Omental fat pad (tissue), 4 donors: ENCODE data around the gene TRNT1. TPM values are rescaled to one million over a fixed set of nuclear protein-coding genes. Genes with fewer than 3 reads are reported as not detected.

Experiments
- ATAC-seq: fragments of 150-250 bp; one replicate; pipeline ENCODE4 v1.9.1; 2016; ENCODE audit warnings: mild to moderate bottlenecking, moderate library complexity; ENCODE audit not compliant: low FRiP score
- DNase-seq: peaks from one replicate; pipeline ENCODE4 v3.0.0-alpha.2; 2019; ENCODE audit warnings: low spot score
- CTCF ChIP-seq, 3 donors: fragments of 450-650 bp; IDR thresholded peaks; one replicate each; pipeline ENCODE4 v1.5.1; 2016 to 2017; ENCODE audit warnings: antibody characterized with exemption in 3 of 3, mild to moderate bottlenecking in 3 of 3, moderate library complexity in 2 of 3
- small RNA-seq: library from RNA; depleted of rRNA; stranded (forward); fragments of <200 nt; gene quantifications from one replicate; pipeline ENCODE3, GENCODE V24; 2016
- total RNA-seq, 4 donors: library from RNA; depleted of rRNA; stranded (reverse); fragments of >200 nt; gene quantifications; one replicate each; pipeline ENCODE4 v1.1.0, GENCODE V29; 2016

Gene TRNT1
- total RNA-seq, 4 donors from 2014 or later = 16.0 to 42.7 (median 27.6) TPM

GRCh38 chr3:3189102-3189727 is 62.5 kb downstream of the TRNT1 start:
- ATAC-seq = no peak
- DNase-seq = no peak
- TF ChIP-seq CTCF (IDR thresholded peaks at IDR 0.05) = no peak

GRCh38 chr3:3189961-3190360 is 63.2 kb downstream of the TRNT1 start:
- DNase-seq (no peak), ATAC-seq (no peak)
- TF ChIP-seq CTCF (IDR thresholded peaks at IDR 0.05) = no peak

- ATAC-seq = no peak
- no peak for TF ChIP-seq CTCF (IDR thresholded peaks at IDR 0.05)
Measured at GRCh38 chr3:3191675-3192285, 65.0 kb downstream of the TRNT1 start.

DNA sequence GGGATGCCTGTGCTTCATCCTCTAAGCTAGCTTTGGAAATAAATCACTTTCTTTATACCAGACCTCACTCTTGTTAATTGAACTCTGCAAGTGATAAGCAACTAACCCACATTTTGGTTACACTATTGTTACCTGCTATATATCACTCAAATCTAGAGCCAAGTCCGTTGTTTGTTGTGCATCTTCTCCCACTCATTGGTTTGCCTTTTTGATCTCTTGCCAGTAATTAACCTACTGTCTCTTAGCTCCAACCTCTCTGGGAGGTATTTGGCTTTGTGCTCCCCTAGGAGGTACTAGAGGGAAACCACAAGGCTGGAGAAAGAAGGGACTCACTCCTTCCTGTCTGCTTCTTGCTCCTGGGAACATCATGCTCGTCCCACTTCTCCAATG is 65.5 kb downstream of the TRNT1 start:
- ATAC-seq = no peak
- no peak for TF ChIP-seq CTCF (IDR thresholded peaks at IDR 0.05)
- no peak for DNase-seq

More at GRCh38 chr3:3191675-3192285, 65.0 kb downstream of the TRNT1 start:
- no peak for DNase-seq

- no peak for TF ChIP-seq CTCF (IDR thresholded peaks at IDR 0.05)
- no peak for DNase-seq
- ATAC-seq = no peak
Measured at GRCh38 chr3:3194861-3195260, 68.1 kb downstream of the TRNT1 start.

GRCh38 chr3:3196148-3196861 is 69.6 kb downstream of the TRNT1 start:
- TF ChIP-seq CTCF (IDR thresholded peaks at IDR 0.05) = no peak
- ATAC-seq (no peak), DNase-seq (no peak)

Small RNAs within 50 kb of the gene (small RNA-seq; reads per million reads assigned to genes)
- gene RF00416 = not detected

Other genes starting within 250 kb of the TRNT1 start
- gene IL5RA, start 16.6 kb upstream of the TRNT1 start, total RNA-seq = under 1 TPM in 3 of 4 donors, not detected in 1; 0.36 to 0.47 (median 0.46) TPM
- gene CRBN, start 52.8 kb downstream of the TRNT1 start, total RNA-seq = 100 to 1,000 TPM in 1 of 4 donors, 10 to 100 TPM in 3; 63.2 to 137 (median 69.2) TPM